Coronary artery (tissue), 2 donors: Measurements from ENCODE around the gene ESR2.
"Not testable (repeated sequence)": the region's sequence is repeated elsewhere in the genome, so short reads cannot be mapped to it uniquely, and the experiment has no call there.

Source experiments
- DNase-seq: peaks from one replicate; pipeline ENCODE4 v3.0.0-alpha.2; 2017; ENCODE audit warnings: low spot score
- H3K27ac ChIP-seq, 2 donors: fragments of 200-600 bp; sonication (generic); one replicate each; pipeline ENCODE4 v1.5.1; 2016 to 2019
- H3K4me3 ChIP-seq: fragments of 200-600 bp; sonication (generic); 2 replicates; pipeline ENCODE4 v1.5.1; 2016; ENCODE audit warnings: mild to moderate bottlenecking, moderate library complexity
- CTCF ChIP-seq: fragments of 200-600 bp; sonication (generic); IDR thresholded peaks from one replicate; pipeline ENCODE4 v1.5.1; 2019; ENCODE audit warnings: antibody characterized with exemption

ESR2 gene

DNA sequence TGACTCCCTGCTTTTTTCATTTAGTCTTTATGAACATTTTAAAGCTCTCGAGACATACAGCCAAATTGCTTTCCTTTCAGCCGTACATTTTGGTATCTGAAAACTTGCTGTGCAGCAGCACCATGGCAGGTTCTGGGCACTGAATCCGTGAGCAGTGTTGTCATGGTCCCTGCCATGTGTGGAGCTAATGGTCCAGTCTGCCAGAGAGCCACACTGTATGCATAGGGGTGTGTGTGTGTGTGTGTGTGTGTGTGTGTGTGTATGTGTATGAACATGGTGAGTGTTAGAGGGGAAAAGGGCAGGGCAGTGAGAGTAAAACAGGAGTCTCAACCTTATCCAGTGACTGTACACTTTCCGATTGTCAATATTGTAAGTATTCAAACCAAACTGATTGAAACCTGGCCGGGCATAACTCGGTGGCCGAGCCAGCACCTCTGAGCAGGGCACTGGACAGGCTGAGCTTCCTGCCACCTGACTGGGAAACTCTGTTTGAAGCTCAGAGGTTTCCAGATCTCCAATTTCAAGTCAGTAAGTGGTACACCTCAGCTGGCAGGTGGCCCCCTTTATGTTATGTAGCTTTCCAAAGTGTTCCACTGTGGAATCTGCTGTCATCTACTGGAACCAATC is 110.0 kb downstream of the ESR2 start:
- H3K27ac ChIP-seq: no peak overlapping the region
- no peak overlapping the region for H3K4me3 ChIP-seq
- no peak for DNase-seq
- no peak for TF ChIP-seq CTCF

GRCh38 chr14:64182908-64183307 is 111.3 kb downstream of the ESR2 start:
- DNase-seq, H3K4me3 ChIP-seq, H3K27ac ChIP-seq: not testable (repeated sequence)

- no peak for TF ChIP-seq CTCF
- Histone ChIP-seq H3K27ac (no peak overlapping the region), H3K4me3 (no peak overlapping the region)
- DNase-seq: no peak
Measured at GRCh38 chr14:64178814-64179213, 115.4 kb downstream of the ESR2 start.

DNA sequence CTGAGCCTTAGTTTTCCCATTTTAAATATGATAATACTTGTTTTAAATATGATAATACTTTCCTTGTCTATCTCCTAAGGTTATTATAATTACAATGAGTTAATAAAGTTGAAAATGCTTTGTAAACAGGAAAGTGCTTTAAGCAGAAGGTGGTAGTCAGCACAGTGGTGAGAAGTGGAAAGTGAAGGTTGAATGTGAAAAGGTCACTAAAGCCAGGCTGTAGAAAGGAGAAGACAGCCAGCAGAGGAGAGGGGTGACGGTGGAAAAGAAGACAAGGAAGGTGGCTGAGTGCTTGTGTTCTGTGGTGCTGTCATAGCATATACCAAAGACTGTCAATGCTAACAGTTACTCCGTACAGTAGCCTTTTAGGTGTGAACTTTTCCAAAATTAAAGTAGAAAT is 117.8 kb downstream of the ESR2 start:
- no peak overlapping the region for H3K4me3 ChIP-seq
- no peak for DNase-seq
- H3K27ac ChIP-seq: no peak overlapping the region
- no peak for TF ChIP-seq CTCF

DNA sequence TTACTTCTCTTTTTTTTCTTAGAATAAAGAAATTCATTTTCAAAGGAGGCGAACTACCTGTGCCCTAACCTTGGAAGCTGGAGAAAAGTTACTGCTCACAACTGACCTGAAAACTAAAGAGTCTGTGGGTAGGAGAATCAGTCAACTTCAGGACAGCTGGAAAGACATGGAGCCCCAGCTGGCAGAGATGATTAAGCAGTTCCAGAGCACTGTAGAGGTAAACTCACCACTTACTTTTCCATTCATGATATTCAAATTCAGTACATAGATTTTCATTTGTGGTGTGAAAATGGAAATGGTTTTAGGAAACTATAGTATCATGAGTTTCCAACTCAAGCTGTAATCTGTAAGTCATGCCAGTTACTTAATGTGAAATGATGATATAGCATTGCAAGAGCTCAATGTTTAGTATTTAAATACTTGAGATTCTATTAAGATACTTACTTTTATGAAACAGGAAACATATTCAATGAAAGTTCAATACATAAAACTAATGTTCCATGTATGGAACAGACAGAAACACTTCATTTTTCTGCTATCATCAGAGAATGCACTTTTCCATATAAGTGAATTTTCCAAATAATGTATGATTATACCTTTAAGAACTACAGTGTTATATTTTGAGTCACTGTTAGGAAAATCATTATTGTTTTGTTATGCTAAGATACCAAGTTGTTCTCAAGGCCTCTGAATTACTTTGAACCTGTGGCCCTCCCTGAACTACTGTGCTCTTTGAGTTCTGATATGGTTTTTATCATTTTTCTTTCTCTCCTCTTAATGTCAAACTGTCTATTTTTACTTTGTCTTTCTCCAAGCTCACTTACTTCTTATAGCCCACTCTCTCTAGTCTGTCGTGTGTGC is 119.0 kb downstream of the ESR2 start:
- Histone ChIP-seq H3K4me3 (no peak overlapping the region), H3K27ac (no peak overlapping the region)
- no peak for DNase-seq
- TF ChIP-seq CTCF: no peak

DNA sequence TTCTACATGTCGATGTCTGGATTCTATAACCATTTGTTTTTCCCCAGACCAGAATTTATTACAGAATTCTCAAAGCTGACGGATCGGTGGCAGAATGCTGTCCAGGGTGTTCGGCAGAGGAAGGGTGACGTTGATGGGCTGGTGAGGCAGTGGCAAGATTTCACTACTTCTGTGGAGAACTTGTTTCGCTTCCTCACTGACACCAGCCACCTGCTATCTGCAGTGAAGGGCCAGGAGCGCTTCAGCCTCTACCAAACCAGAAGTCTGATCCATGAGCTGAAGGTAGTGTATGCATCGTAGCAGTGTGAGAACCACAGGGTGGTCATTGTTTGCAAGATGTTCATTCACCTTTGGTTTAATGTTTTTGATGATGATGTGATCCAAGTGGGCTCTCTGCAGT is 124.0 kb downstream of the ESR2 start:
- Histone ChIP-seq H3K27ac (no peak overlapping the region), H3K4me3 (no peak overlapping the region)
- no peak for TF ChIP-seq CTCF
- no peak for DNase-seq

GRCh38 chr14:64159588-64159987 is 134.6 kb downstream of the ESR2 start:
- TF ChIP-seq CTCF: no peak
- no peak for DNase-seq
- Histone ChIP-seq H3K27ac (no peak overlapping the region), H3K4me3 (no peak overlapping the region)
